Panc1 (cell line): Measurements from ENCODE around the gene MAGI3. TPM values are rescaled to one million over a fixed set of nuclear protein-coding genes. Genes with fewer than 3 reads are reported as not detected.

Experiments used
- ATAC-seq: fragments of 200-7000 bp; cut with Tn5 transposase; 2 replicates; pipeline ENCODE4 v1.9.1; 2020; ENCODE audit warnings: mild to moderate bottlenecking, moderate library complexity
- BruUV-seq: library from RNA; stranded (reverse); fragments of 400-500 nt; replicated peaks from 2 replicates; lab custom pipeline; 2021; lab: Mats Ljungman, UMichigan
- CTCF ChIA-PET: fragments of 300-600 bp; sonication (Branson Sonifier 250); formaldehyde crosslinking; loops from one replicate; lab custom pipeline; 2022; ENCODE audit warnings: antibody characterized with exemption; lab: Charles Lee
- POLR2A ChIA-PET: fragments of 300-600 bp; sonication (Branson Sonifier 250); formaldehyde crosslinking; loops from one replicate; lab custom pipeline; 2022; ENCODE audit warnings: antibody characterized with exemption; lab: Charles Lee
- DNase-seq: peaks from one replicate; pipeline ENCODE4 v3.0.0-alpha.2; 2010; ENCODE audit warnings: low read depth, low spot score
- H3K27ac ChIP-seq: 2 replicates; pipeline ENCODE4 v1.5.1; 2011; ENCODE audit warnings: mild to moderate bottlenecking, low read length, inconsistent platforms
- H3K27me3 ChIP-seq: fragments of 200-500 bp; sonication (Bioruptor generic); 2 replicates; pipeline ENCODE4 v1.6.0; 2014; ENCODE audit warnings: low read length, inconsistent platforms; ENCODE audit not compliant: control insufficient read depth, insufficient read depth
- H3K36me3 ChIP-seq: fragments of 200-500 bp; sonication (Bioruptor generic); 2 replicates; pipeline ENCODE4 v1.5.1; 2014; ENCODE audit warnings: inconsistent platforms, mild to moderate bottlenecking, low read length, moderate library complexity; ENCODE audit not compliant: control insufficient read depth, insufficient read depth
- H3K4me1 ChIP-seq: 2 replicates; pipeline ENCODE4 v1.5.1; 2011; ENCODE audit warnings: inconsistent platforms, mild to moderate bottlenecking, low read length, moderate library complexity; ENCODE audit not compliant: control insufficient read depth, insufficient read depth
- H3K4me3 ChIP-seq, 2 experiments: 2 replicates each; pipeline ENCODE4 v1.5.1; 2011 to 2012; ENCODE audit warnings: low read depth in 2 of 2, low read length in 2 of 2, mild to moderate bottlenecking in 2 of 2, inconsistent platforms in 1 of 2, moderate library complexity in 1 of 2
- H3K9me3 ChIP-seq: fragments of 200-500 bp; sonication (Bioruptor generic); 2 replicates; pipeline ENCODE4 v1.5.1; 2014; ENCODE audit warnings: low read depth, mild to moderate bottlenecking, inconsistent platforms, low read length, moderate library complexity; ENCODE audit not compliant: control insufficient read depth, insufficient read depth
- CTCF ChIP-seq: fragments of 450-650 bp; IDR thresholded peaks from 2 replicates; pipeline ENCODE4 v1.5.1; 2017; ENCODE audit warnings: mild to moderate bottlenecking
- POLR2AphosphoS5 ChIP-seq: IDR thresholded peaks from 2 replicates; pipeline ENCODE4 v1.6.1; 2012; ENCODE audit warnings: mild to moderate bottlenecking, low read depth, low read length, moderate library complexity
- REST ChIP-seq, 2 experiments: IDR thresholded peaks; 2 replicates each; pipeline ENCODE4 v1.6.1; 2011 to 2012; ENCODE audit warnings: low read depth in 2 of 2, control low read depth in 1 of 2, low read length in 1 of 2, mild to moderate bottlenecking in 1 of 2, moderate library complexity in 1 of 2; ENCODE audit not compliant: insufficient read depth in 1 of 2
- SIN3A ChIP-seq: IDR thresholded peaks from 2 replicates; pipeline ENCODE4 v1.6.1; 2012; ENCODE audit warnings: low read depth, mild to moderate bottlenecking, low read length, moderate library complexity, borderline replicate concordance; ENCODE audit not compliant: insufficient read depth
- TCF7L2 ChIP-seq: IDR thresholded peaks from 2 replicates; pipeline ENCODE4 v1.6.1; 2011; ENCODE audit warnings: mild to moderate bottlenecking, low read depth, low read length, inconsistent platforms
- in situ Hi-C: cut with HindIII; loops from 2 replicates; pipeline ENCODE4 v1.10.0; 2016; ENCODE audit warnings: low sequenced_read_pairs, low pct_unique_long_range_greater_than_20kb
- intact Hi-C: fragments of 100-400 bp; cut with micrococcal nuclease; formaldehyde crosslinking; loops from one replicate; pipeline ENCODE4 v1.10.0; 2022; ENCODE audit not compliant: unreplicated experiment
- total RNA-seq: library from RNA; stranded (reverse); gene quantifications from one replicate; pipeline ENCODE4 v1.2.1, GENCODE V29; 2021; ENCODE audit not compliant: unreplicated experiment

Gene MAGI3
- total RNA-seq, 1 experiment from 2014 or later = 10.9 TPM

GRCh38 chr1:113442131-113442530 lies 51.8 kb downstream of the MAGI3 start:
- ATAC-seq (no peak), DNase-seq (no peak)
- intact Hi-C loops = no loop called here
- H3K27me3 ChIP-seq = no peaks in the 10 kb centered on the region
- in situ Hi-C loops = no loop called here
- H3K36me3 ChIP-seq = no peaks in the 10 kb centered on the region
- ChIA-PET POLR2A (no interaction called here), CTCF (no interaction called here)
- H3K27ac ChIP-seq = no peak overlapping the region
- no peak overlapping the region for H3K4me3 ChIP-seq
- peaks cover 15% of the 10 kb centered on the region; the same call in 1 of the 2 replicates for H3K9me3 ChIP-seq
- no peak for TF ChIP-seq REST (IDR thresholded peaks at IDR 0.05; ENCODE audit: insufficient read depth in 1 of 2, low read depth in 2 of 2, low read length in 1 of 2)
- H3K4me1 ChIP-seq = no peaks in the 10 kb centered on the region
- no TSS peak for BruUV-seq

GRCh38 chr1:113444857-113445256 lies 54.5 kb downstream of the MAGI3 start:
- Histone ChIP-seq H3K36me3 (no peaks in the 10 kb centered on the region), H3K4me1 (no peaks in the 10 kb centered on the region), H3K4me3 (no peak overlapping the region), H3K9me3 (peaks cover 15% of the 10 kb centered on the region; the same call in 1 of the 2 replicates), H3K27me3 (no peaks in the 10 kb centered on the region), H3K27ac (no peak overlapping the region)
- no TSS peak for BruUV-seq
- ChIA-PET POLR2A (no interaction called here), CTCF (no interaction called here)
- no peak for ATAC-seq
- DNase-seq = no peak
- intact Hi-C loops = no loop called here
- in situ Hi-C loops = no loop called here
- no peak for TF ChIP-seq POLR2AphosphoS5
- TF ChIP-seq CTCF = no peak
- no peak for TF ChIP-seq REST (IDR thresholded peaks at IDR 0.05; ENCODE audit: insufficient read depth in 1 of 2, low read depth in 2 of 2, low read length in 1 of 2)
- TF ChIP-seq TCF7L2 = no peak
- no peak for TF ChIP-seq SIN3A
